NT2/D1 (cell line): ENCODE results near the gene RASGRF2.

ENCODE experiments used
- DNase-seq: peaks from one replicate; pipeline ENCODE4 v3.0.0-alpha.2; 2011; ENCODE audit warnings: low read depth, low spot score
- H3K27me3 ChIP-seq: 2 replicates; pipeline ENCODE4 v1.6.0; 2011; ENCODE audit warnings: mild to moderate bottlenecking; ENCODE audit not compliant: insufficient read length, insufficient read depth
- H3K36me3 ChIP-seq: 2 replicates; pipeline ENCODE4 v1.6.1; 2011; ENCODE audit warnings: mild to moderate bottlenecking, low read length, mixed read lengths; ENCODE audit not compliant: insufficient read depth, insufficient read length
- H3K4me1 ChIP-seq: 2 replicates; pipeline ENCODE4 v1.5.1; 2011; ENCODE audit not compliant: insufficient read depth, insufficient read length
- H3K4me3 ChIP-seq: 2 replicates; pipeline ENCODE4 v1.5.1; 2011; ENCODE audit warnings: low read depth; ENCODE audit not compliant: insufficient read length
- H3K9ac ChIP-seq: 2 replicates; pipeline ENCODE4 v1.6.0; 2011; ENCODE audit warnings: low read depth; ENCODE audit not compliant: insufficient read length
- H3K9me3 ChIP-seq: 2 replicates; pipeline ENCODE4 v1.5.1; 2011; ENCODE audit warnings: mild to moderate bottlenecking, low read length; ENCODE audit not compliant: insufficient read depth
- SUZ12 ChIP-seq: IDR thresholded peaks from 2 replicates; pipeline ENCODE4 v1.6.1; 2011; ENCODE audit not compliant: insufficient read length, insufficient read depth; ENCODE audit errors: extremely low read depth
- YY1 ChIP-seq: IDR thresholded peaks from 2 replicates; pipeline ENCODE4 v1.6.1; 2011; ENCODE audit not compliant: insufficient read length, insufficient read depth
- ZNF274 ChIP-seq: IDR thresholded peaks from 2 replicates; pipeline ENCODE4 v1.6.1; 2011; ENCODE audit warnings: mild to moderate bottlenecking, low read depth, low read length

Gene RASGRF2

GRCh38 chr5:80933036-80933435 is 27.1 kb upstream of the RASGRF2 start:
- Histone ChIP-seq H3K9ac (no peak overlapping the region), H3K27me3 (no peaks in the 10 kb centered on the region), H3K9me3 (no peaks in the 10 kb centered on the region), H3K4me1 (no peaks in the 10 kb centered on the region), H3K36me3 (no peaks in the 10 kb centered on the region), H3K4me3 (no peak overlapping the region)
- TF ChIP-seq ZNF274 (no peak), SUZ12 (no peak), YY1 (no peak)
- DNase-seq: no peak

GRCh38 chr5:80934751-80935150 is 25.4 kb upstream of the RASGRF2 start:
- no peaks in the 10 kb centered on the region for H3K27me3 ChIP-seq
- TF ChIP-seq ZNF274 (no peak), YY1 (no peak), SUZ12 (no peak)
- no peak overlapping the region for H3K9ac ChIP-seq
- H3K9me3 ChIP-seq: no peaks in the 10 kb centered on the region
- no peak for DNase-seq
- no peaks in the 10 kb centered on the region for H3K36me3 ChIP-seq
- no peak overlapping the region for H3K4me3 ChIP-seq
- H3K4me1 ChIP-seq: no peaks in the 10 kb centered on the region

- TF ChIP-seq YY1 (no peak), ZNF274 (no peak), SUZ12 (no peak)
- Histone ChIP-seq H3K9ac (no peak overlapping the region), H3K27me3 (no peaks in the 10 kb centered on the region), H3K36me3 (no peaks in the 10 kb centered on the region), H3K9me3 (no peaks in the 10 kb centered on the region), H3K4me1 (no peaks in the 10 kb centered on the region), H3K4me3 (no peak overlapping the region)
- no peak for DNase-seq
These were observed 24.3 kb upstream of the RASGRF2 start for GRCh38 chr5:80935811-80936385.

DNA sequence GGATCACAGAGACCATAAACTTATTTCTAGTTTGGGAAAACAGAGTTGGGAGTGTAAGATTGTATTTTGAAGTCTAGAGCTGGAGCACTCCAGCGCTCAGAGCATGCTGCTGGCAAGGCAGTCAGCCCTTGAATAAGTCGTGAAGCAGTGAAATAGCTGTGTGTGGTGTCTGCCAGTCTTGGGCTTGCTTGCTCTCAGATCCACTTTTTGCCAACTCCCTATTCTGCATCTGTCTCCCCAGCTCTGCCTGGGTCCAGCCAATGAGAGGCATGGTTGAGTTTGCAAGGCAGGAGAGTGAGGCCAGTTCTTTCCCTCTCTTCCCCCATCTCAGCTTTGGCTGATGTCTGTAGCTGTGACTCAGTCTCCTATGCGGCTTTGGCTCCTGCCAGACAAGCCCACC is 23.3 kb upstream of the RASGRF2 start:
- Histone ChIP-seq H3K9ac (no peak overlapping the region), H3K9me3 (no peaks in the 10 kb centered on the region), H3K4me1 (no peaks in the 10 kb centered on the region), H3K4me3 (no peak overlapping the region), H3K36me3 (no peaks in the 10 kb centered on the region), H3K27me3 (no peaks in the 10 kb centered on the region)
- no peak for DNase-seq
- TF ChIP-seq ZNF274 (no peak), SUZ12 (no peak), YY1 (no peak)

- Histone ChIP-seq H3K9ac (no peak overlapping the region), H3K27me3 (no peaks in the 10 kb centered on the region), H3K4me3 (no peak overlapping the region), H3K4me1 (no peaks in the 10 kb centered on the region), H3K36me3 (no peaks in the 10 kb centered on the region), H3K9me3 (no peaks in the 10 kb centered on the region)
- TF ChIP-seq SUZ12 (no peak), YY1 (no peak), ZNF274 (no peak)
- no peak for DNase-seq
These were observed 22.4 kb upstream of the RASGRF2 start for GRCh38 chr5:80937584-80938356.

DNA sequence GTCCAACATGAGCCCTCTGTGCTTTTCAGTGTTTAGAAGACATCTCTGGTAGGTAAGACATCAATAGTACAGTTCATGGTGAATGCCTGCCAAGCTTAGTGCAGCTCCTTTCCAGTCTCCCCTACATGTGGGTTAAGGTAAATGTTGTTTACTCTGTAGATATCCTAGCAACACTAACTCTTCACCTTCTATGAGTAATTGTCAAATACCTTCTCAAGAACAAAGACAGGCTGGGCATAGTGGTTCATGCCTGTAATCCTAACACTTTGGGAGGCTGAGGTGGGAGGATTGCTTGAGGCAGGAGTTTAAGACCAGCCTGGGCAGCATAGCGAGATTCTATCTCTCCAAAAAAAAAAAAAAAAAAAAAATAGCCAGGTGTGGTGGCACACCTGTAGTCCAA is 18.7 kb upstream of the RASGRF2 start:
- Histone ChIP-seq H3K4me3 (no peak overlapping the region), H3K36me3 (no peaks in the 10 kb centered on the region), H3K4me1 (no peaks in the 10 kb centered on the region), H3K9me3 (no peaks in the 10 kb centered on the region), H3K9ac (no peak overlapping the region), H3K27me3 (no peaks in the 10 kb centered on the region)
- no peak for DNase-seq
- no peak for TF ChIP-seq SUZ12
- TF ChIP-seq ZNF274: no peak
- no peak for TF ChIP-seq YY1

GRCh38 chr5:80951366-80951765 is 8.8 kb upstream of the RASGRF2 start:
- TF ChIP-seq ZNF274: no peak
- no peak for DNase-seq
- no peak overlapping the region for H3K9ac ChIP-seq
- no peaks in the 10 kb centered on the region for H3K36me3 ChIP-seq
- no peaks in the 10 kb centered on the region for H3K4me1 ChIP-seq
- no peak overlapping the region for H3K4me3 ChIP-seq
- H3K27me3 ChIP-seq: no peaks in the 10 kb centered on the region
- H3K9me3 ChIP-seq: no peaks in the 10 kb centered on the region; the same call in 1 of the 2 replicates
